SK-N-SH (cell line): Measurements from ENCODE around the gene IGF2BP3. TPM values are rescaled to one million over a fixed set of nuclear protein-coding genes. Genes with fewer than 3 reads are reported as not detected.

Experiments used
- CTCF ChIA-PET: fragments of 300-600, 350-600 bp; formaldehyde crosslinking; extraction: SDS; loops from one replicate; lab custom pipeline; 2021; lab: Yijun Ruan, JAX
- POLR2A ChIA-PET: fragments of 350-600 bp; sonication (Branson Sonifier 250); formaldehyde crosslinking; extraction: SDS; loops from one replicate; lab custom pipeline; 2020; ENCODE audit warnings: antibody characterized with exemption, inconsistent platforms; lab: Yijun Ruan, JAX
- DNase-seq: peaks from one replicate; pipeline ENCODE4 v3.0.0; 2012
- H2AFZ ChIP-seq: fragments of 200-600 bp; sonication (generic); 2 replicates; pipeline ENCODE4 v1.8.1; 2016; ENCODE audit warnings: antibody characterized with exemption, mild to moderate bottlenecking, low read depth
- H3F3A ChIP-seq: fragments of 200-600 bp; sonication (generic); replicated peaks from 2 replicates; pipeline ENCODE3; 2016; ENCODE audit warnings: antibody characterized with exemption, mild to moderate bottlenecking; ENCODE audit not compliant: insufficient read depth
- H3K27ac ChIP-seq, 2 experiments: fragments of 200-500 bp in 1 of 2; fragments of 200-600 bp in 1 of 2; sonication (Bioruptor generic) in 1 of 2; sonication (generic), shearing (Covaris generic) in 1 of 2; 2 replicates each; pipeline versions ENCODE4 v1.5.1 to v1.6.1; 2014 to 2016; ENCODE audit warnings: low read depth in 2 of 2, inconsistent platforms in 1 of 2, low read length in 1 of 2, mild to moderate bottlenecking in 1 of 2, mixed read lengths in 1 of 2
- H3K27me3 ChIP-seq: fragments of 200-600 bp; sonication (generic), shearing (Covaris generic); 2 replicates; pipeline ENCODE4 v1.6.1; 2016; ENCODE audit warnings: mixed run types; ENCODE audit not compliant: insufficient read depth
- H3K36me3 ChIP-seq, 2 experiments: fragments of 200-500 bp in 1 of 2; fragments of 200-600 bp in 1 of 2; sonication (Bioruptor generic) in 1 of 2; sonication (generic) in 1 of 2; replicated peaks in 1 of 2; 2 replicates each; pipeline versions ENCODE3 to v1.5.1; 2014 to 2016; ENCODE audit warnings: low read length in 1 of 2, mild to moderate bottlenecking in 1 of 2; ENCODE audit not compliant: insufficient read depth in 2 of 2, control insufficient read depth in 1 of 2
- H3K4me1 ChIP-seq, 2 experiments: fragments of 200-500 bp in 1 of 2; fragments of 200-600 bp in 1 of 2; sonication (Bioruptor generic) in 1 of 2; sonication (generic), shearing (Covaris generic) in 1 of 2; 2 replicates each; pipeline versions ENCODE4 v1.5.1 to v1.6.1; 2014 to 2016; ENCODE audit warnings: low read depth in 1 of 2, low read length in 1 of 2, mixed run types in 1 of 2; ENCODE audit not compliant: insufficient read depth in 2 of 2, control insufficient read depth in 1 of 2
- H3K4me2 ChIP-seq: fragments of 200-600 bp; sonication (generic), shearing (Covaris generic); 2 replicates; pipeline ENCODE4 v1.6.1; 2017; ENCODE audit warnings: mixed run types
- H3K4me3 ChIP-seq, 2 experiments: fragments of 200-500 bp in 1 of 2; fragments of 200-600 bp in 1 of 2; sonication (Bioruptor generic) in 1 of 2; sonication (generic), shearing (Covaris generic) in 1 of 2; 2 replicates each; pipeline versions ENCODE4 v1.5.1 to v1.8.1; 2014 to 2016; ENCODE audit warnings: low read depth in 2 of 2, inconsistent platforms in 1 of 2, low read length in 1 of 2, mild to moderate bottlenecking in 1 of 2, mixed read lengths in 1 of 2, moderate library complexity in 1 of 2
- H3K79me2 ChIP-seq: fragments of 200-600 bp; sonication (generic); 2 replicates; pipeline ENCODE4 v1.8.1; 2017; ENCODE audit warnings: mild to moderate bottlenecking; ENCODE audit not compliant: insufficient read depth
- H3K9ac ChIP-seq: fragments of 200-600 bp; sonication (generic); 2 replicates; pipeline ENCODE4 v1.6.1; 2017; ENCODE audit warnings: mixed run types
- H3K9me2 ChIP-seq: fragments of 200-600 bp; sonication (generic); 2 replicates; pipeline ENCODE4 v1.6.1; 2017; ENCODE audit warnings: mixed run types
- H3K9me3 ChIP-seq: fragments of 200-600 bp; sonication (generic); 2 replicates; pipeline ENCODE4 v1.6.1; 2017; ENCODE audit warnings: mixed run types, mild to moderate bottlenecking, moderate library complexity
- H4K20me1 ChIP-seq: fragments of 200-600 bp; sonication (generic); 2 replicates; pipeline ENCODE4 v1.6.1; 2017; ENCODE audit warnings: mild to moderate bottlenecking, mixed run types; ENCODE audit not compliant: insufficient read depth
- CHD2 ChIP-seq: fragments of 150-350 bp; IDR thresholded peaks from 2 replicates; pipeline ENCODE4 v1.6.1; 2018; ENCODE audit warnings: low read length; ENCODE audit not compliant: partially characterized antibody
- CTCF ChIP-seq: fragments of 200-600 bp; sonication (generic); IDR thresholded peaks from 2 replicates; pipeline ENCODE4 v1.6.1; 2017; ENCODE audit warnings: antibody characterized with exemption, mild to moderate bottlenecking, moderate library complexity
- ELF1 ChIP-seq: IDR thresholded peaks from 2 replicates; pipeline ENCODE4 v1.4.0; 2012
- EP300 ChIP-seq, 2 experiments: IDR thresholded peaks; 2 replicates each; pipeline versions ENCODE4 v1.4.0 to v1.6.1; 2012; ENCODE audit warnings: borderline replicate concordance in 1 of 2, low read depth in 1 of 2, low read length in 1 of 2
- FOSL2 ChIP-seq: IDR thresholded peaks from 2 replicates; pipeline ENCODE4 v1.4.0; 2012; ENCODE audit warnings: low read depth, mild to moderate bottlenecking, moderate library complexity, borderline replicate concordance
- FOXJ3 ChIP-seq: sonication (generic); formaldehyde crosslinking; IDR thresholded peaks from 2 replicates; pipeline ENCODE4 v1.5.1; 2020; ENCODE audit warnings: mild to moderate bottlenecking, missing genetic modification reagents
- GATA2 ChIP-seq: sonication (generic); formaldehyde crosslinking; IDR thresholded peaks from 2 replicates; pipeline ENCODE4 v1.5.0; 2020; ENCODE audit warnings: mild to moderate bottlenecking, missing genetic modification reagents
- JUND ChIP-seq: IDR thresholded peaks from 2 replicates; pipeline ENCODE4 v1.4.0; 2012
- POLR2AphosphoS5 ChIP-seq: IDR thresholded peaks from 2 replicates; pipeline ENCODE4 v1.6.1; 2012; ENCODE audit warnings: low read depth, low read length
- RFX5 ChIP-seq: IDR thresholded peaks from 2 replicates; pipeline ENCODE4 v1.6.1; 2012; ENCODE audit warnings: mild to moderate bottlenecking, improper control_type of control experiment, low read length
- RXRA ChIP-seq: IDR thresholded peaks from 2 replicates; pipeline ENCODE4 v1.4.0; 2012; ENCODE audit warnings: low read depth, mild to moderate bottlenecking, borderline replicate concordance
- SIN3A ChIP-seq: IDR thresholded peaks from 2 replicates; pipeline ENCODE4 v1.6.1; 2012; ENCODE audit warnings: low read depth, mild to moderate bottlenecking, low read length, moderate library complexity, borderline replicate concordance
- TAF1 ChIP-seq: IDR thresholded peaks from 2 replicates; pipeline ENCODE4 v1.6.1; 2012; ENCODE audit warnings: low read depth, mild to moderate bottlenecking, low read length, moderate library complexity, borderline replicate concordance
- TEAD4 ChIP-seq: IDR thresholded peaks from 2 replicates; pipeline ENCODE4 v1.4.0; 2012; ENCODE audit warnings: mild to moderate bottlenecking, borderline replicate concordance; ENCODE audit not compliant: insufficient read depth
- USF2 ChIP-seq: fragments of 150-350 bp; IDR thresholded peaks from 2 replicates; pipeline ENCODE4 v1.6.1; 2017; ENCODE audit warnings: antibody characterized with exemption, low read length, low read depth, borderline replicate concordance
- YY1 ChIP-seq: IDR thresholded peaks from 2 replicates; pipeline ENCODE4 v1.4.0; 2012; ENCODE audit warnings: low read depth, mild to moderate bottlenecking
- WGBS: methylation state at CpG from one replicate; pipeline ENCODE4 v1.1.6; 2017; ENCODE audit warnings: low lambda C conversion rate; 5-methylcytosine and 5-hydroxymethylcytosine counted together
- polyA plus RNA-seq, 3 experiments: library from polyadenylated mRNA; depleted of rRNA; stranded (reverse); fragments of >200 nt; gene quantifications; 2 replicates each; pipeline ENCODE4 v1.2.3, GENCODE V29; 2012

IGF2BP3 gene
- polyA plus RNA-seq, 1 of the 3 experiments (the other 2 are of a cell fraction) = 34.4 TPM

- Histone ChIP-seq H3K4me1 (peaks cover 15 to 24% of the 10 kb centered on the region in 2 experiments), H3K27ac (no peak overlapping the region), H3K9ac (no peak overlapping the region), H3K27me3 (no peaks in the 10 kb centered on the region), H3K9me3 (peaks cover 10% of the 10 kb centered on the region; the same call in 1 of the 2 replicates), H3K9me2 (no peaks in the 10 kb centered on the region), H3K4me3 (no peak overlapping the region), H2AFZ (no peak overlapping the region), H3K36me3 (peaks cover 68 to 73% of the 10 kb centered on the region in 2 experiments), H3K4me2 (no peak overlapping the region), H3K79me2 (peaks cover 29% of the 10 kb centered on the region), H3F3A (peaks cover 46% of the 10 kb centered on the region), H4K20me1 (peaks cover 5% of the 10 kb centered on the region; the same call in 1 of the 2 replicates)
- WGBS = 99% methylated on average over 2 of the region's 2 CpGs
- POLR2A ChIA-PET = no interaction called here
- CTCF ChIA-PET = interaction anchor here (1.1 to 1.6 kb wide), 4 partner anchors 8 to 208 kb away, joined by 3 to 4 read pairs (median 4); no protein-coding TSS in a partner anchor
- DNase-seq = no peak
- TF ChIP-seq ELF1 (no peak), SIN3A (no peak), FOXJ3 (CRISPR knock-in tag) (no peak), POLR2AphosphoS5 (no peak), JUND (no peak), USF2 (no peak)
Observed at GRCh38 chr7:23338439-23338838, 131.9 kb downstream of the IGF2BP3 start.

GRCh38 chr7:23337374-23337773 is 132.9 kb downstream of the IGF2BP3 start:
- peaks cover 15 to 33% of the 10 kb centered on the region in 2 experiments for H3K4me1 ChIP-seq
- TF ChIP-seq TEAD4 (no peak), JUND (no peak)
- TF ChIP-seq, all 33 proteins: peak for 0
- CTCF ChIA-PET = interaction anchor here (0.8 to 1.6 kb wide), 8 partner anchors 21 to 209 kb away, joined by 3 to 4 read pairs (median 4); no protein-coding TSS in a partner anchor
- H2AFZ ChIP-seq = no peak overlapping the region
- H3K9ac ChIP-seq = no peak overlapping the region
- H3F3A ChIP-seq = peaks cover 56% of the 10 kb centered on the region
- H3K9me3 ChIP-seq = peaks cover 10% of the 10 kb centered on the region; the same call in 1 of the 2 replicates
- DNase-seq = no peak
- H3K27me3 ChIP-seq = no peaks in the 10 kb centered on the region
- H3K79me2 ChIP-seq = peaks cover 32% of the 10 kb centered on the region; the same call in 1 of the 2 replicates
- no peak overlapping the region for H3K4me3 ChIP-seq
- no peak overlapping the region for H3K4me2 ChIP-seq
- no peaks in the 10 kb centered on the region for H3K9me2 ChIP-seq
- peaks cover 61 to 64% of the 10 kb centered on the region in 2 experiments for H3K36me3 ChIP-seq
- H3K27ac ChIP-seq = no peak overlapping the region; a peak in 1 of 4 replicates
- POLR2A ChIA-PET = interaction anchor here (0.6 kb wide), 1 partner anchor 153 kb away, joined by 3 read pairs; no protein-coding TSS in a partner anchor
- peaks cover 5% of the 10 kb centered on the region; the same call in 1 of the 2 replicates for H4K20me1 ChIP-seq

- Histone ChIP-seq H3K9ac (no peak overlapping the region), H3F3A (peaks cover 62% of the 10 kb centered on the region), H2AFZ (no peak overlapping the region), H3K36me3 (peaks cover 60 to 66% of the 10 kb centered on the region in 2 experiments), H3K4me1 (peaks cover 10 to 33% of the 10 kb centered on the region in 2 experiments), H3K9me3 (peaks cover 10% of the 10 kb centered on the region; the same call in 1 of the 2 replicates), H3K27me3 (no peaks in the 10 kb centered on the region), H3K9me2 (no peaks in the 10 kb centered on the region), H3K79me2 (peaks cover 33% of the 10 kb centered on the region), H3K27ac (no peak overlapping the region; a peak in 1 of 4 replicates), H3K4me3 (no peak overlapping the region), H3K4me2 (no peak overlapping the region), H4K20me1 (peaks cover 5% of the 10 kb centered on the region; the same call in 1 of the 2 replicates)
- ChIA-PET CTCF (interaction anchor here (0.8 to 1.6 kb wide), 7 partner anchors 21 to 210 kb away, joined by 3 to 4 read pairs (median 4); no protein-coding TSS in a partner anchor), POLR2A (interaction anchor here (0.6 kb wide), 1 partner anchor 154 kb away, joined by 3 read pairs; no protein-coding TSS in a partner anchor)
- DNase-seq = no peak
- 92% methylated on average over 6 of the region's 6 CpGs for WGBS
- TF ChIP-seq RFX5 = no peak
- TF ChIP-seq CHD2 = no peak
- no peak for TF ChIP-seq ELF1
- TF ChIP-seq USF2 = no peak
- no peak for TF ChIP-seq YY1
- no peak for TF ChIP-seq TEAD4
- no peak for TF ChIP-seq GATA2 (CRISPR knock-in tag)
- TF ChIP-seq SIN3A = no peak
- no peak for TF ChIP-seq POLR2AphosphoS5
- TF ChIP-seq JUND = no peak
- no peak for TF ChIP-seq EP300 (IDR thresholded peaks at IDR 0.05; ENCODE audit: borderline replicate concordance in 1 of 2, low read depth in 1 of 2, low read length in 1 of 2)
- TF ChIP-seq CTCF = no peak
- no peak for TF ChIP-seq FOSL2
- no peak for TF ChIP-seq TAF1
- TF ChIP-seq RXRA = no peak
Observed at GRCh38 chr7:23336799-23337283, 133.4 kb downstream of the IGF2BP3 start.
